Measurements from ENCODE around the gene TOM1L2.

The TOM1L2 gene

DNA sequence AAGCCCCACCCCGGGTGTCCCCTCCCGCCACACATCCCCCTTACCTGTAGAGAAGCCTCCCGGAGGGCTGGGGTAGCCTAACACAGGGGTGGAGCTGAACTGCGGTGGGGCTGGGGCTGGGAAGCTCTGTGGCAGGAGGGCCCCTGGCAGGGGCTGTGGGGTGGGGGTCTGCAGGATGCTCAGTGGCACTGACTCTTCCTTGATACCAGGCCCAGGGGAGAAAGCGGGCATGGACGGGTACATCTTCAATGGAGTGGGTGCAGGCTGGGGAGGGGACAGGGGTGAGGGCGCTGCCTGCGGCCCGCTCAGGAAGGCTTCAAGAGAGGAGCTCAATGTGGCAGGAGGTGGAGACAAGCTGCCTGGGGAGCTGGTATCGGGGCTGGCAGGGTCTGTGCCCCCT is 152.2 kb downstream of the TOM1L2 start:
- Histone ChIP-seq H3K9me3 (ENCODE audit: control insufficient read depth, insufficient read depth, low read length) (no peaks in the 10 kb centered on the region), H3K27me3 (ENCODE audit: control insufficient read depth, insufficient read depth, low read length) (no peaks in the 10 kb centered on the region), H3K36me3 (ENCODE audit: control insufficient read depth, insufficient read depth, low read length) (peaks cover 38% of the 10 kb centered on the region), H3K4me3 (ENCODE audit: low read length) (no peak overlapping the region), H3K4me1 (ENCODE audit: control insufficient read depth, insufficient read depth, low read length) (peaks cover 19% of the 10 kb centered on the region), H3K27ac (ENCODE audit: low read length) (no peak overlapping the region)
- no CpG with 5 or more reads among the region's 10 CpGs for WGBS (ENCODE audit: insufficient coverage, insufficient read length)
- no peak for DNase-seq (ENCODE audit: low read depth, low spot score)

DNA sequence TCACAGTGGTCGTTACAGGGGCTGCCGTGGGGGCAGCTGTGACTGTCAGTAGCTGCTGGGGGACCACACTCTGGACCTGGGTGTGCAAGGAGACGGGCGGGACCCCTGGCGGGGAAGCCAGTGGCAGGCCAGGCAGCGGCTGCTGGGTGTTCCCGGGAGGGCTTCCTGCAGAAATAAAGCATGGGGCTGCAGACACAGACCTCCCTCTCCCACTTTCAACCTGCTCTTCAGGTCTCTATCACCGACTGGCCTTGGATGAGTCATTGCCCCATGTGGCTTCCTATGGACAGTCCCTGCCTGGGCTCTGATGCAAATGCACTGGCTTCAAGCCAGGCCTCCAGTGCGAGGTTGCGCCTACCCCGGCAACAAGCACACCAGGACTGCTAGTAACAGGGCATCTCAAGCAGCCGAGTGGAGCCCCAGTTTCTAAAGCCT is 152.6 kb downstream of the TOM1L2 start:
- Histone ChIP-seq H3K27me3 (ENCODE audit: control insufficient read depth, insufficient read depth, low read length) (no peaks in the 10 kb centered on the region), H3K36me3 (ENCODE audit: control insufficient read depth, insufficient read depth, low read length) (peaks cover 42% of the 10 kb centered on the region), H3K4me3 (ENCODE audit: low read length) (no peak overlapping the region), H3K9me3 (ENCODE audit: control insufficient read depth, insufficient read depth, low read length) (no peaks in the 10 kb centered on the region), H3K4me1 (ENCODE audit: control insufficient read depth, insufficient read depth, low read length) (peaks cover 15% of the 10 kb centered on the region), H3K27ac (ENCODE audit: low read length) (no peak overlapping the region)
- DNase-seq (ENCODE audit: low read depth, low spot score) = no peak
- no CpG with 5 or more reads among the region's 12 CpGs for WGBS (ENCODE audit: insufficient coverage, insufficient read length)

DNA sequence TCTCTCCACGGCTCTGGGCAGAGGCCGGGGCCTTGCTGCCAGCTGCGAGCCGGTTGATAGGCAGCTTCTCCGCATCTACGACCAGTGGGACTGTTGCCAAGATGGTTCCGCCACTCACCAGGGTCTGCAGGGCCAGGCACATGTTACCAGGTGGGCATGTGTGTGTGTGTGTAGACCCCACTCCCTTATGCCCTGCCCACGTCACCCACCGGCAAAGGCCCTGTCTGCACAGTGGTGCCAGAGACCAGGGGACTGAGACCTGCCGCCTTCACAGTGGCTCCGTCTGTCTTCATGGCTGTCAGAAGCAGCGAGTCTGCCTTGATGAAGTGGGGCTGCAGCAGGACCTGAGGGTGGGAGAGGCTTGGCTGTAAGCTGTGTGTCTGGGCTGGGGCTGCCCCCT is 153.1 kb downstream of the TOM1L2 start:
- peaks cover 47% of the 10 kb centered on the region for H3K36me3 ChIP-seq (ENCODE audit: control insufficient read depth, insufficient read depth, low read length)
- H3K9me3 ChIP-seq (ENCODE audit: control insufficient read depth, insufficient read depth, low read length) = no peaks in the 10 kb centered on the region
- H3K4me3 ChIP-seq (ENCODE audit: low read length) = no peak overlapping the region
- WGBS (ENCODE audit: insufficient coverage, insufficient read length) = no CpG with 5 or more reads among the region's 12 CpGs
- no peak overlapping the region for H3K27ac ChIP-seq (ENCODE audit: low read length)
- H3K27me3 ChIP-seq (ENCODE audit: control insufficient read depth, insufficient read depth, low read length) = no peaks in the 10 kb centered on the region
- DNase-seq (ENCODE audit: low read depth, low spot score) = no peak
- peaks cover 10% of the 10 kb centered on the region for H3K4me1 ChIP-seq (ENCODE audit: control insufficient read depth, insufficient read depth, low read length)

DNA sequence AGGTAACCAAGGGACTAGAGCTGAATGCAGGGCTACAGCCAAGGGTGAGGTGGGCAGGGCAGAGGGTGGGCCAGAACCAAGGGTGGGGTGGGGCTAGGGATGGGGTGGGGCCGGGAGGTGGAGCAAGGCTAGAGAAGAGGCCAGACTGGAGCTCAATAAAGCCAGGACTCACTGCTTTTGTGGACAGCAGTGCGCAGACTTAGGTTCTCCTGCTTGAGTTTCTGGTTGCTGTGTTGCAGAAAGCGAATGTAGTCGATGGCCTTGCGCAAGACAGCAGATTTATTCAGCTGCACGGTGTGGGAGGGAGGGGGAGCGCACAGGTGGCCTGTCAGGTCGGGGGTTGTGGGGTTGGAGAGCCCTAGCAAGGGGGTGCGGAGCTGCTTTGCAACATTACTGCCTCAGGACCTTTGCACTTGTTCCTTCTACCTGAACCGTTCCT is 154.1 kb downstream of the TOM1L2 start:
- no peak overlapping the region for H3K27ac ChIP-seq (ENCODE audit: low read length)
- H3K9me3 ChIP-seq (ENCODE audit: control insufficient read depth, insufficient read depth, low read length) = no peaks in the 10 kb centered on the region
- no CpG with 5 or more reads among the region's 10 CpGs for WGBS (ENCODE audit: insufficient coverage, insufficient read length)
- H3K4me3 ChIP-seq (ENCODE audit: low read length) = no peak overlapping the region
- H3K27me3 ChIP-seq (ENCODE audit: control insufficient read depth, insufficient read depth, low read length) = no peaks in the 10 kb centered on the region
- DNase-seq (ENCODE audit: low read depth, low spot score) = no peak
- peaks cover 6% of the 10 kb centered on the region for H3K4me1 ChIP-seq (ENCODE audit: control insufficient read depth, insufficient read depth, low read length)
- H3K36me3 ChIP-seq (ENCODE audit: control insufficient read depth, insufficient read depth, low read length) = peaks cover 53% of the 10 kb centered on the region

DNA sequence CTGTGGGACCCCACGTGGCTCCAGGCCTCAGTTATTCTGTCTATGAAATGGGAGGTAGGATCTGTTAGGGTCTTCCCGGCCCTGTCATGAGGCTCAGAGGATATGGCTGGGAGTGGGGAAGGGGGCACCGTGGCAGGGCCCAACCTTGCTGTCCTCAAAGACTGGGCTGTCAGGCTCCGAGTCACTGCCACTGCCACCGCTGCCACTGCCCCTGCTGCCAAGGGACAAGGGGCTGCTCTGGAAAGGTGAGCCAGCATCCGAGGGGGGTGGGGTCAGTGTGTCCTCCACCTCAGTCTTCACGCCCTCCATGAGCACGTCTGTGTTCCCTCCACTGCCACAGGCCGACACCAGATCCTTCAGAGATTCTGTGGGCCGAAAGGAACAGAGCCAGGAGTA is 154.7 kb downstream of the TOM1L2 start:
- no peak overlapping the region for H3K27ac ChIP-seq (ENCODE audit: low read length)
- DNase-seq (ENCODE audit: low read depth, low spot score) = no peak
- peaks cover 57% of the 10 kb centered on the region for H3K36me3 ChIP-seq (ENCODE audit: control insufficient read depth, insufficient read depth, low read length)
- H3K4me1 ChIP-seq (ENCODE audit: control insufficient read depth, insufficient read depth, low read length) = peaks cover 5% of the 10 kb centered on the region
- H3K27me3 ChIP-seq (ENCODE audit: control insufficient read depth, insufficient read depth, low read length) = no peaks in the 10 kb centered on the region
- no peaks in the 10 kb centered on the region for H3K9me3 ChIP-seq (ENCODE audit: control insufficient read depth, insufficient read depth, low read length)
- no CpG with 5 or more reads among the region's 10 CpGs for WGBS (ENCODE audit: insufficient coverage, insufficient read length)
- H3K4me3 ChIP-seq (ENCODE audit: low read length) = no peak overlapping the region

DNA sequence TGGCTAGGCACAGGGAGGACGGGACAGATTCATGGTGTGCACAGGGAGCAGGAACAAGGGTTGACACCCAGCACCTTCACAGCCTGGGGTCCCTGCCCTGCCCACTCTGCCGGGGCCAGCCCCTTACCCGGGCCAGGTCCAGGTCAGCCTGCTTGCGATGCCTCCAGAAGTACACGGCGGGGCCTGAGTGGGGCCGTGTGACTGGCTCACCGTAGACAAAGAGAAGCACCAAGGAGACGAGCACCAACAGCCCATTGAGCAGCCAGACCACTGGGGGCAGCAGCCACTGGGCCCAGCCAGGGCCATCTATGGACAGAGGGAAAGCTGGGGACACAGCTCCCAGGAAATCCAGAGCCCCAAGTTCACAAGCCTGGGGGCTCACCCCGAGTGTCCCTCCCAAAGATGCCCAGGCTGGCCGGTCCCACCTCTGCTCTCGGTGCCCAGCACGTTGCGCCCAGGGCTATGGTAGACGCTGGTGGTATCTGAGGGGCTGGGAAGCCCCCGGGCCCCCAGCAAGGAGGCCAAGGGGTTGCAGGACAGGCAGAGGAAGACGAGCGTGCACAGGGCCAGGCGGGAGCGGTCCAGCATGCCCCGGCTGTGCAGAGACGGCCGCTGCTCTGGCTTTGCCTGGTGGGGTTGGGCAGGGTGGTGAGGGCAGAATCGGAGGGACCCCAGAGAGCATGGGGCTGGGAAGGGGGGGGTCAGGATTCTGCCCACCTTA is 155.2 kb downstream of the TOM1L2 start:
- DNase-seq (ENCODE audit: low read depth, low spot score) = no peak
- no peak overlapping the region for H3K4me3 ChIP-seq (ENCODE audit: low read length)
- peaks cover 7% of the 10 kb centered on the region for H3K4me1 ChIP-seq (ENCODE audit: control insufficient read depth, insufficient read depth, low read length)
- no peaks in the 10 kb centered on the region for H3K27me3 ChIP-seq (ENCODE audit: control insufficient read depth, insufficient read depth, low read length)
- no CpG with 5 or more reads among the region's 24 CpGs for WGBS (ENCODE audit: insufficient coverage, insufficient read length)
- H3K9me3 ChIP-seq (ENCODE audit: control insufficient read depth, insufficient read depth, low read length) = no peaks in the 10 kb centered on the region
- no peak overlapping the region for H3K27ac ChIP-seq (ENCODE audit: low read length)
- H3K36me3 ChIP-seq (ENCODE audit: control insufficient read depth, insufficient read depth, low read length) = peaks cover 57% of the 10 kb centered on the region

DNA sequence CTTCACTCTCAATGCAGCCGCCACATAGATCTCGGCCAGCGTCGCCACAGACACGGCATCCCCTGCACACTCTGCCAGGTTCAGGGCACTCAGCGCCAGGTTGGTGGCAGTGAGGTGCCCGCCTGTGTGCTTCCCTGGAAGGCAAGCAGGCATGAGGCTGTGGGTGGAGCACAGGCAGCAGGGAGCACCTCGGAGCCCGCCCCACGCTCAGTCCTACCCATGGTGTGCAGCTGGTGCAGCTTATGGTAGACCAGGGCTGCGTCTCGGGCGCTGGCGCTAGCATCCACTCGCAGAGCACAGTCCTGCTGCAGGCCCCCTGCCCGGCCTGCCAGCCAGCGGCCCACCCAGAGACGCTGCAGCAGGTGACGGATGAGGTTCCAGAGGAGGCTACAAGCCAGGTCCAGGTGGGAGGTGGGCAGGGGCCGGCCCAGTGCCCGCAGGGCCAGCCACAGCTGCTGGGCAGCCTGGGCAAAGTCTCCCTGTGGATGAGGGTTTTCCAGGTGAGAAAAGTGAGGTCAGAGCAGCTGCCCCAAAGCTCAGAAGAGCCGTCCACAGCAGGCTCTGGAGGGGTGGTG is 155.9 kb downstream of the TOM1L2 start:
- H3K36me3 ChIP-seq (ENCODE audit: control insufficient read depth, insufficient read depth, low read length) = peaks cover 57% of the 10 kb centered on the region
- peaks cover 9% of the 10 kb centered on the region for H3K4me1 ChIP-seq (ENCODE audit: control insufficient read depth, insufficient read depth, low read length)
- H3K9me3 ChIP-seq (ENCODE audit: control insufficient read depth, insufficient read depth, low read length) = no peaks in the 10 kb centered on the region
- H3K27me3 ChIP-seq (ENCODE audit: control insufficient read depth, insufficient read depth, low read length) = no peaks in the 10 kb centered on the region
- DNase-seq (ENCODE audit: low read depth, low spot score) = no peak
- no CpG with 5 or more reads among the region's 22 CpGs for WGBS (ENCODE audit: insufficient coverage, insufficient read length)
- no peak overlapping the region for H3K4me3 ChIP-seq (ENCODE audit: low read length)
- H3K27ac ChIP-seq (ENCODE audit: low read length) = no peak overlapping the region

DNA sequence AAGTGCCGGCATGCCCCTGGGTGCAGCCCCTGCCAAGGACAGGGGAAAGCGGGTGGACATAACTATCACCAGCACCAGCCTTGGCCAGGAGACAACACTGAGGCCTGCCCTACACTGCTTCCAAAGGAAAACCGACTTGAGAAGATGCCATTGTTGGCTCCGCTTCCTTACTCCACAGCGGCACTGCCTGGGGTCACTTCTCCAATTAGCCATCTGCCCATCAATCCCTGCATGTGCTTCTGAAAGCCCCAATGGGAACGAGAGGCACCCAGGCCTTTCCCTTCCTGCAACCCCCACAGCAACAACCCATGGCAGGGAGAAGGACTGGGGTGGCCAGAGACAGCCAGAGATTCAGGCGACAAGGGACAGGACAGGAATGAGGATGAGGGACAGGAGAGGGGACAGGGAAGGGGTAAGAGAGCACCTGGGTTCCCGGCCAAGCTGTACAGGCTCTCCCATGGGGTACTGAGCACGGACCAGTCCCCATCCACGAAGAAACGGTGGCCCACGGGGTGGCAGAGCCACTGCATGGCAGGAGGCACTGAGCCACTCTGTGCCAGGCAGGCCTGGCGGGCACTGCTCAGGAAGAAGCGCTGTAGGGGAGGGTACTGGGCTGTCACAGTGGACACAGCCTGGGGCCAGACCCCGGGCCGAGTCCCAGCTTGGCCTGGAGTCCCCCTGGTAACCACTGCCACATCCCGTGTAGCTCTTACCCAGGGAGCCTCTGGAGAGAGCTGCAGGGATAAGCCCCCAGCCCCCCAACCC is 156.6 kb downstream of the TOM1L2 start:
- no peaks in the 10 kb centered on the region for H3K9me3 ChIP-seq (ENCODE audit: control insufficient read depth, insufficient read depth, low read length)
- no peak for DNase-seq (ENCODE audit: low read depth, low spot score)
- no peaks in the 10 kb centered on the region for H3K27me3 ChIP-seq (ENCODE audit: control insufficient read depth, insufficient read depth, low read length)
- H3K27ac ChIP-seq (ENCODE audit: low read length) = no peak overlapping the region
- WGBS (ENCODE audit: insufficient coverage, insufficient read length) = no CpG with 5 or more reads among the region's 17 CpGs
- no peak overlapping the region for H3K4me3 ChIP-seq (ENCODE audit: low read length)
- H3K4me1 ChIP-seq (ENCODE audit: control insufficient read depth, insufficient read depth, low read length) = peaks cover 11% of the 10 kb centered on the region
- H3K36me3 ChIP-seq (ENCODE audit: control insufficient read depth, insufficient read depth, low read length) = peaks cover 57% of the 10 kb centered on the region

DNA sequence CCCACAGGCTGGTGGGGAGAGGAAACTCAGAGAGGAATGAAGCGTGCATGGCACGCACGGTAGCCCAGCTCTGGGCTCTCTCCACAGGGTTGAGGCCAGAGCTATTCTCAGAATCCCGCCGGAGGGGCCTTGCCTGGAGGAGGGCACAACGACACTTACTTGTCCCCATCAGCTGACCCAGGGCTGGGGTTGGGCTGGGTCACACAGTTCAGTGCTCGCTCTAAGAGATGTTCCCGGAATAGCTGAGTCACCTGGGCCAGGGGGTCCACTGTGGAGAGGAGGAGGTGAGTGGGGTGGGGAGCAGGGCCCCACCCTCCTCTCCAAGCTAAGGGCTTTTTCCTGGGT is 157.2 kb downstream of the TOM1L2 start:
- H3K27me3 ChIP-seq (ENCODE audit: control insufficient read depth, insufficient read depth, low read length) = no peaks in the 10 kb centered on the region
- no CpG with 5 or more reads among the region's 8 CpGs for WGBS (ENCODE audit: insufficient coverage, insufficient read length)
- DNase-seq (ENCODE audit: low read depth, low spot score) = no peak

DNA sequence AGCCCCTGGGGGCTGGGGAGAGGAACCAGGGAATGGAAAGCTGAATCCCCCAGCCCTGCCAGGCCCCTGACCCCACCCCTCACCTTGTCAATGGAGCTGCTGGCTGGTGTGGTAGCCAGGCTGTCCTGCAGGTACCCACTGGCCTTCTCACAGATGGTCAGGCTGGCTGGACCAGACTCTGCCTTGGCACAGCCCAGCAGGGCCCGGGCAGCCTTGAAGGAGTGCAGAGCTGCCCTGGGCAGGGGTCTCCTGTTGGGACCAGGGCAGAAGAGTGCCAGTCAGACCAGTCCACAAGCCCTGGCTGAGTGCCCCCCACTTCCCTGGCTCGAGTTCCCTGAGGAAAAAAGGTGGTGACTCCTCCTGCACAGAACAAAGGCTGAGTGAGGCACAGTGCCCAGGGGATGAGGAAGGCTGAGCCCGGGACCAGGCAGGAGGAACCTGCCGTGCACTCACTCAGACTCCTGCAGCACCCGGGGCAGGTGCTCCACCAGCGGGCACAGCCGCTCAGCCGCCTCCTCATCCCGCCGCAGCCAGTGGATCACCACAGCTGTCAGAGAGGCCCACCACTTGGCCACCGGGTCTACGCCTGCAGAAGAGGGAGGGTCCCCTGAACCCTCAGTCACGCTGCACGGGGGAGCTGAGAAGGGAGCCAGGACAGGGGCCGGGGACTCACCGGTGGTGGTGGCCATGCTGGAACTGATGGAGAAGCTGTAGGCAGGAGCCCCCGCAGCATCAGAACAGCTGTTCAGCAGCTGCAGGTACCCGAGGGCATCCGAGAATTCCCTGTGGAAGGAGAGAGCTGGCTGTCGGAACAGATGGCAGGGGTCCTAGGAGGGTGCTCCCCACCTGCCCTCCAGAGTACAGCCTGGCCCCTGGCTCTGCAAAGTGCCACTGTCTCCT is 157.8 kb downstream of the TOM1L2 start:
- H3K27ac ChIP-seq (ENCODE audit: low read length) = no peak overlapping the region
- no peak overlapping the region for H3K4me3 ChIP-seq (ENCODE audit: low read length)
- no peak for DNase-seq (ENCODE audit: low read depth, low spot score)
- H3K9me3 ChIP-seq (ENCODE audit: control insufficient read depth, insufficient read depth, low read length) = no peaks in the 10 kb centered on the region
- no peaks in the 10 kb centered on the region for H3K27me3 ChIP-seq (ENCODE audit: control insufficient read depth, insufficient read depth, low read length)
- WGBS (ENCODE audit: insufficient coverage, insufficient read length) = no CpG with 5 or more reads among the region's 20 CpGs
- peaks cover 51% of the 10 kb centered on the region for H3K36me3 ChIP-seq (ENCODE audit: control insufficient read depth, insufficient read depth, low read length)
- peaks cover 11% of the 10 kb centered on the region for H3K4me1 ChIP-seq (ENCODE audit: control insufficient read depth, insufficient read depth, low read length)

More for the DNA sequence above, 157.2 kb downstream of the TOM1L2 start:
- Histone ChIP-seq H3K36me3 (ENCODE audit: control insufficient read depth, insufficient read depth, low read length) (peaks cover 57% of the 10 kb centered on the region), H3K9me3 (ENCODE audit: control insufficient read depth, insufficient read depth, low read length) (no peaks in the 10 kb centered on the region), H3K4me1 (ENCODE audit: control insufficient read depth, insufficient read depth, low read length) (peaks cover 11% of the 10 kb centered on the region), H3K27ac (ENCODE audit: low read length) (no peak overlapping the region), H3K4me3 (ENCODE audit: low read length) (no peak overlapping the region)
